ENCODE results near the gene METTL23. TPM values are rescaled to one million over a fixed set of nuclear protein-coding genes. Genes with fewer than 3 reads are reported as not detected.
"Not testable (repeated sequence)": the region's sequence is repeated elsewhere in the genome, so short reads cannot be mapped to it uniquely, and the experiment has no call there.

Gene METTL23
- polyA plus RNA-seq, 6 donors from 2014 or later, result 119 to 177 (median 143) TPM

GRCh38 chr17:76700617-76701470, 25.8 kb upstream of the METTL23 start:
- Mint-ChIP-seq H3K27me3 (peaks cover 0 to 28% (median 13%) of the 10 kb centered on the region in 3 donors), H3K9me3 (no peaks in the 10 kb centered on the region), H3K36me3 (no peaks in the 10 kb centered on the region), H3K27ac (peak overlapping the region in 1 of 6 donors; percentile 34), H3K4me3 (no peak overlapping the region), H3K4me1 (peaks cover 5 to 15% (median 12%) of the 10 kb centered on the region in 3 donors)
- ATAC-seq (ENCODE audit: low read depth in 2 of 2) (no peak), DNase-seq (no peak)

- DNase-seq, result no peak
- Mint-ChIP-seq H3K4me3 (no peak overlapping the region), H3K36me3 (no peaks in the 10 kb centered on the region), H3K9me3 (no peaks in the 10 kb centered on the region), H3K4me1 (peaks cover 4 to 11% (median 9%) of the 10 kb centered on the region in 3 donors), H3K27ac (no peak overlapping the region), H3K27me3 (peaks cover 0 to 23% (median 13%) of the 10 kb centered on the region in 3 donors)
- ATAC-seq (ENCODE audit: low read depth in 2 of 2), result no peak
These were observed 25.1 kb upstream of the METTL23 start for GRCh38 chr17:76701471-76701967.

GRCh38 chr17:76702076-76702475, 24.6 kb upstream of the METTL23 start:
- H3K27ac Mint-ChIP-seq, result no peak overlapping the region
- H3K9me3 Mint-ChIP-seq, result no peaks in the 10 kb centered on the region
- no peak for DNase-seq
- no peaks in the 10 kb centered on the region for H3K36me3 Mint-ChIP-seq
- H3K27me3 Mint-ChIP-seq, result peaks cover 0 to 17% (median 13%) of the 10 kb centered on the region in 3 donors
- no peak overlapping the region for H3K4me3 Mint-ChIP-seq
- peaks cover 1 to 5% (median 4%) of the 10 kb centered on the region in 3 donors for H3K4me1 Mint-ChIP-seq
- ATAC-seq (ENCODE audit: low read depth in 2 of 2), result no peak

GRCh38 chr17:76702941-76703637, 23.6 kb upstream of the METTL23 start:
- Mint-ChIP-seq H3K4me1 (peaks cover 0 to 2% (median 0%) of the 10 kb centered on the region in 3 donors), H3K36me3 (no peaks in the 10 kb centered on the region), H3K27me3 (peaks cover 0 to 8% (median 7%) of the 10 kb centered on the region in 3 donors), H3K27ac (peak overlapping the region in 1 of 6 donors; percentile 49), H3K4me3 (no peak overlapping the region), H3K9me3 (no peaks in the 10 kb centered on the region)
- ATAC-seq (ENCODE audit: low read depth in 2 of 2), result no peak
- no peak for DNase-seq

- Mint-ChIP-seq H3K4me3 (no peak overlapping the region), H3K36me3 (no peaks in the 10 kb centered on the region), H3K4me1 (no peaks in the 10 kb centered on the region), H3K27ac (no peak overlapping the region), H3K27me3 (no peaks in the 10 kb centered on the region), H3K9me3 (no peaks in the 10 kb centered on the region)
- DNase-seq (no peak), ATAC-seq (ENCODE audit: low read depth in 2 of 2) (no peak)
These were observed 21.8 kb upstream of the METTL23 start for GRCh38 chr17:76704805-76705204.

- Mint-ChIP-seq H3K36me3 (no peaks in the 10 kb centered on the region), H3K4me3 (peak overlapping the region in 1 of 8 donors; percentile 12), H3K4me1 (peaks cover 0 to 7% (median 6%) of the 10 kb centered on the region in 3 donors), H3K27me3 (no peaks in the 10 kb centered on the region), H3K27ac (peak overlapping the region in 1 of 6 donors; percentile 72), H3K9me3 (no peaks in the 10 kb centered on the region)
- DNase-seq, result no peak
- no peak for ATAC-seq (ENCODE audit: low read depth in 2 of 2)
These were observed 19.8 kb upstream of the METTL23 start for GRCh38 chr17:76706817-76707216.

GRCh38 chr17:76707985-76708807, 18.4 kb upstream of the METTL23 start:
- Mint-ChIP-seq H3K9me3 (no peaks in the 10 kb centered on the region), H3K4me1 (peaks cover 0 to 7% (median 6%) of the 10 kb centered on the region in 3 donors), H3K4me3 (peak overlapping the region in 5 of 8 donors; percentile 52 to 79 (median 61)), H3K36me3 (no peaks in the 10 kb centered on the region), H3K27me3 (no peaks in the 10 kb centered on the region), H3K27ac (no peak overlapping the region)
- ATAC-seq (ENCODE audit: low read depth in 2 of 2) (no peak), DNase-seq (no peak)

- Mint-ChIP-seq H3K36me3 (peaks cover 0 to 7% of the 10 kb centered on the region in 2 donors), H3K9me3 (no peaks in the 10 kb centered on the region), H3K27ac (peak overlapping the region in 2 of 6 donors; percentile 76 to 83), H3K4me1 (peaks cover 0 to 15% (median 9%) of the 10 kb centered on the region in 3 donors), H3K27me3 (no peaks in the 10 kb centered on the region), H3K4me3 (peak overlapping the region; percentile 60 to 85 (median 76))
- no peak for DNase-seq
- no peak for ATAC-seq (ENCODE audit: low read depth in 2 of 2)
These were observed 17.3 kb upstream of the METTL23 start for GRCh38 chr17:76709077-76709950.

GRCh38 chr17:76709951-76710862, 16.4 kb upstream of the METTL23 start:
- H3K27ac Mint-ChIP-seq, result peak overlapping the region in 1 of 6 donors; percentile 38

GRCh38 chr17:76710863-76711611, 15.6 kb upstream of the METTL23 start, which contains the start of gene MXRA7:
MXRA7 (minus strand) TSS chr17:76710965; CDS start chr17:76710946, 19 bp downstream.
- ATAC-seq (ENCODE audit: low read depth in 2 of 2), result peak; percentile 73 to 78

More at GRCh38 chr17:76709951-76710862, 16.4 kb upstream of the METTL23 start:
- H3K9me3 Mint-ChIP-seq, DNase-seq, H3K36me3 Mint-ChIP-seq, H3K27me3 Mint-ChIP-seq: not testable (repeated sequence)
- Mint-ChIP-seq H3K4me1 (peaks cover 5 to 21% (median 18%) of the 10 kb centered on the region in 3 donors), H3K4me3 (peak overlapping the region; percentile 60 to 85 (median 76))
- peak; percentile 18 to 23 for ATAC-seq (ENCODE audit: low read depth in 2 of 2)

GRCh38 chr17:76712321-76712720, 14.3 kb upstream of the METTL23 start:
- H3K4me3 Mint-ChIP-seq, result peak overlapping the region in 2 of 8 donors; percentile 61 to 69
- not testable (repeated sequence) for ATAC-seq (ENCODE audit: low read depth in 2 of 2); H3K9me3 Mint-ChIP-seq; DNase-seq; H3K27me3 Mint-ChIP-seq; H3K27ac Mint-ChIP-seq
- H3K36me3 Mint-ChIP-seq, result peaks cover 0 to 16% of the 10 kb centered on the region in 2 donors
- H3K4me1 Mint-ChIP-seq, result peaks cover 12 to 35% (median 23%) of the 10 kb centered on the region in 3 donors

More at GRCh38 chr17:76710863-76711611, 15.6 kb upstream of the METTL23 start, which contains the start of gene MXRA7:
- H3K36me3 Mint-ChIP-seq, result peaks cover 0 to 9% of the 10 kb centered on the region in 2 donors
- H3K27ac Mint-ChIP-seq, result peak within 1 kb of the TSS in 3 of 6 donors; percentile 57 to 83 (median 73)
- peak within 1 kb of the TSS; percentile 68 to 85 (median 76) for H3K4me3 Mint-ChIP-seq
- peak; percentile 61 for DNase-seq
- no peaks in the 10 kb centered on the region for H3K9me3 Mint-ChIP-seq
- H3K27me3 Mint-ChIP-seq, result no peaks in the 10 kb centered on the region
- H3K4me1 Mint-ChIP-seq, result peaks cover 12 to 29% (median 23%) of the 10 kb centered on the region in 3 donors

All from naive B cell (primary cell).